ENCODE measurements around the gene INO80B.
"Not testable (repeated sequence)": the region's sequence is repeated elsewhere in the genome, so short reads cannot be mapped to it uniquely, and the experiment has no call there.

Gene INO80B

GRCh38 chr2:74481961-74482800 lies 27.3 kb downstream of the INO80B start:
- DNase-seq (ENCODE audit: low spot score), result no peak

GRCh38 chr2:74482801-74483674 lies 28.2 kb downstream of the INO80B start, which contains the start of the genes CCDC142 and TTC31:
CCDC142 (minus strand) TSS chr2:74482998; CDS start chr2:74482837, 161 bp downstream.
TTC31 (plus strand) TSS chr2:74483081; CDS start chr2:74483096, 15 bp downstream.
- no peak for DNase-seq (ENCODE audit: low spot score)

- not testable (repeated sequence) for DNase-seq (ENCODE audit: low spot score)
These were observed 28.8 kb downstream of the INO80B start for GRCh38 chr2:74483675-74484164.

GRCh38 chr2:74486141-74486540 lies 31.3 kb downstream of the INO80B start:
- no peak for DNase-seq (ENCODE audit: low spot score)

GRCh38 chr2:74488643-74489481 lies 34.0 kb downstream of the INO80B start:
- DNase-seq (ENCODE audit: low spot score), result no peak

GRCh38 chr2:74489906-74490305 lies 35.0 kb downstream of the INO80B start:
- no peak for DNase-seq (ENCODE audit: low spot score)

GRCh38 chr2:74491648-74492544 lies 37.0 kb downstream of the INO80B start:
- no peak for DNase-seq (ENCODE audit: low spot score)

GRCh38 chr2:74493546-74493945 lies 38.7 kb downstream of the INO80B start:
- DNase-seq (ENCODE audit: low spot score), result no peak

- no peak for DNase-seq (ENCODE audit: low spot score)
These were observed 40.6 kb downstream of the INO80B start for GRCh38 chr2:74495440-74495839.

- no peak for DNase-seq (ENCODE audit: low spot score)
These were observed 42.3 kb downstream of the INO80B start for GRCh38 chr2:74496997-74497776.

- no peak for DNase-seq (ENCODE audit: low spot score)
These were observed 43.1 kb downstream of the INO80B start for GRCh38 chr2:74497777-74498499.

GRCh38 chr2:74498500-74499266 lies 43.8 kb downstream of the INO80B start:
- DNase-seq (ENCODE audit: low spot score), result no peak

GRCh38 chr2:74499267-74499939 lies 44.5 kb downstream of the INO80B start, which contains the start of gene LBX2:
LBX2 (minus strand) TSS chr2:74499603; CDS start chr2:74499537, 66 bp downstream.
- DNase-seq (ENCODE audit: low spot score), result no peak

- DNase-seq (ENCODE audit: low spot score), result no peak
These were observed 45.2 kb downstream of the INO80B start for GRCh38 chr2:74499940-74500577.

- DNase-seq (ENCODE audit: low spot score), result no peak
These were observed 45.7 kb downstream of the INO80B start for GRCh38 chr2:74500578-74500946.

- DNase-seq (ENCODE audit: low spot score), result no peak
These were observed 46.6 kb downstream of the INO80B start for GRCh38 chr2:74501335-74502071.

Data from HuH-7.5 (cell line).